SU-DHL-6 (cell line): ENCODE data around the gene PPFIBP2.

Experiments
- H2AFZ ChIP-seq: fragments of 200-600 bp; sonication (generic); 2 replicates; pipeline ENCODE4 v1.6.1; 2014; ENCODE audit warnings: low read depth, mild to moderate bottlenecking, moderate library complexity, mixed read lengths, antibody characterized with exemption, low read length; ENCODE audit not compliant: severe bottlenecking
- H3F3A ChIP-seq: fragments of 200-600 bp; shearing (Covaris generic); 2 replicates; pipeline ENCODE4 v1.6.0; 2016; ENCODE audit warnings: antibody characterized with exemption, mild to moderate bottlenecking; ENCODE audit not compliant: insufficient read depth
- H3K27ac ChIP-seq: fragments of 200-600 bp; sonication (generic); 2 replicates; pipeline ENCODE4 v1.5.1; 2016; ENCODE audit warnings: low read depth, mild to moderate bottlenecking, low read length, moderate library complexity, mixed read lengths
- H3K27me3 ChIP-seq: fragments of 200-600 bp; sonication (generic), shearing (Covaris generic); 2 replicates; pipeline ENCODE4 v1.6.0; 2014; ENCODE audit warnings: mild to moderate bottlenecking, low read length
- H3K36me3 ChIP-seq: fragments of 200-600 bp; sonication (generic); 2 replicates; pipeline ENCODE4 v1.6.1; 2014; ENCODE audit warnings: mild to moderate bottlenecking, low read length, mixed read lengths
- H3K4me2 ChIP-seq: fragments of 300-600, 200-600 bp; shearing (Covaris generic), sonication (generic); 2 replicates; pipeline ENCODE4 v1.6.0; 2014; ENCODE audit warnings: low read length, low read depth, mild to moderate bottlenecking; ENCODE audit not compliant: poor library complexity, severe bottlenecking
- H3K4me3 ChIP-seq: fragments of 200-600 bp; sonication (generic); 2 replicates; pipeline ENCODE4 v1.5.1; 2014; ENCODE audit warnings: antibody characterized with exemption, low read length, mild to moderate bottlenecking, mixed read lengths; ENCODE audit not compliant: insufficient read depth, poor library complexity, severe bottlenecking
- H3K79me2 ChIP-seq: fragments of 200-600 bp; sonication (generic); 2 replicates; pipeline ENCODE4 v1.6.1; 2014; ENCODE audit warnings: mild to moderate bottlenecking, low read length, moderate library complexity; ENCODE audit not compliant: insufficient read depth
- H3K9ac ChIP-seq: fragments of 200-600 bp; sonication (generic); 2 replicates; pipeline ENCODE4 v1.7.0; 2014; ENCODE audit warnings: mild to moderate bottlenecking, low read length
- H3K9me2 ChIP-seq: fragments of 200-600 bp; sonication (generic); replicated peaks from 2 replicates; pipeline ENCODE4 v1.6.1; 2014; ENCODE audit warnings: low read length; ENCODE audit not compliant: insufficient read depth
- H3K9me3 ChIP-seq: fragments of 200-600 bp; sonication (generic); 2 replicates; pipeline ENCODE4 v1.6.1; 2014; ENCODE audit warnings: low read length, mixed read lengths; ENCODE audit not compliant: insufficient read depth
- H4K20me1 ChIP-seq: fragments of 200-600 bp; sonication (generic); 2 replicates; pipeline ENCODE4 v1.6.1; 2014; ENCODE audit warnings: low read depth, mild to moderate bottlenecking, antibody characterized with exemption, low read length, moderate library complexity, mixed read lengths
- CTCF ChIP-seq: fragments of 200-600 bp; sonication (generic); IDR thresholded peaks from one replicate; pipeline ENCODE4 v1.5.1; 2017; ENCODE audit warnings: antibody characterized with exemption, mild to moderate bottlenecking, low read length, moderate library complexity; ENCODE audit not compliant: insufficient read depth, poor library complexity, severe bottlenecking
- EZH2phosphoT487 ChIP-seq: fragments of 200-600 bp; sonication (generic), shearing (Covaris generic); conservative IDR thresholded peaks from 2 replicates; pipeline ENCODE4 v1.6.1; 2018; ENCODE audit warnings: mild to moderate bottlenecking, antibody characterized with exemption, low read length, moderate library complexity, mixed read lengths

The PPFIBP2 gene

GRCh38 chr11:7640816-7641215, 127.0 kb downstream of the PPFIBP2 start:
- no peaks in the 10 kb centered on the region for H3F3A ChIP-seq
- no peak overlapping the region for H2AFZ ChIP-seq
- H3K27ac ChIP-seq, result no peak overlapping the region
- TF ChIP-seq EZH2phosphoT487 (no peak), CTCF (no peak)
- no peaks in the 10 kb centered on the region for H3K36me3 ChIP-seq
- no peaks in the 10 kb centered on the region for H3K79me2 ChIP-seq
- no peak overlapping the region for H3K4me3 ChIP-seq
- H3K27me3 ChIP-seq, result no peaks in the 10 kb centered on the region
- H3K9ac ChIP-seq, result no peak overlapping the region
- H4K20me1 ChIP-seq, result no peaks in the 10 kb centered on the region
- no peaks in the 10 kb centered on the region for H3K9me2 ChIP-seq
- H3K4me2 ChIP-seq, result no peak overlapping the region
- no peaks in the 10 kb centered on the region for H3K9me3 ChIP-seq

DNA sequence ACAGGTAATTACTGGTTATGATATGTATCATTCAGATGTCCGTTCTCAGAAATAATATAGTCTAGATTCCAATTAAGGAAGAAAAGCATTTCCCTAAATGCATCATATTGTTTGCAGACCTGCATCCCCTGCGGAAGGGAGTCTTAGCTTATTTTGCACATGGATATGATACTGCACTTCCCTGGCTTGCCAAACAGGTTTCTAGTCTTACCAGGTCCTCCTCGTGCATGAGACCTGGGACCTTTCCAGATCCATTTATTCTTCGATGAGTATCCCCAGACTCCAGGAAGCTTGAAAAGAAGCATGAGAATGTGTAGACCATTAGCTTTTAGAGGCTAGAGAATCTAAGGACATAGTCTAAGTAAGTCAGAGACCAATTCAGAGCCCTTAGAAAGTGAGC, 128.9 kb downstream of the PPFIBP2 start:
- H3K27ac ChIP-seq, result no peak overlapping the region
- no peaks in the 10 kb centered on the region for H3K9me2 ChIP-seq
- no peak overlapping the region for H3K9ac ChIP-seq
- H3K27me3 ChIP-seq, result no peaks in the 10 kb centered on the region
- H3K4me2 ChIP-seq, result no peak overlapping the region
- H3K36me3 ChIP-seq, result no peaks in the 10 kb centered on the region
- H3K4me3 ChIP-seq, result no peak overlapping the region
- no peaks in the 10 kb centered on the region; the same call in 1 of the 2 replicates for H4K20me1 ChIP-seq
- no peaks in the 10 kb centered on the region for H3K79me2 ChIP-seq
- TF ChIP-seq CTCF (no peak), EZH2phosphoT487 (no peak)
- no peaks in the 10 kb centered on the region for H3K9me3 ChIP-seq
- H2AFZ ChIP-seq, result no peak overlapping the region
- no peaks in the 10 kb centered on the region for H3F3A ChIP-seq

DNA sequence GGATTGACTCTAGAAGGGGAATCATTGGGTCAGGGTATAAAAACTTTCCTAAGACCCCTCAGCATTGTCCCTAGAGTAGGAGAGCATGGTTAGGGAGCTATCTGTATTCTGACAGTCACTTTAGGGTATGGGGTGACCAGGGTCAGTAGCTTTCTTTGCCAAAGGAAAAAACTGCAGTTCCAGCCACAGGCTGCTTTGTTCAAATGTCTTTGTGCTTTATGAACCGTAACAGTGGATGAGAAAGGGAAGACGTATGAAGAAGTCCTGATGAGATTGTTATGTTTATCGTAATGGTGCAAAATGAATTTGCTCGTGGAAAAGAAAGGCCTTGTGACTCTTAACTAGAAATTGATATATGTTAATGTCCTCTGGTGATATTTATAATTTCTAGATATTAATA, 129.5 kb downstream of the PPFIBP2 start:
- Histone ChIP-seq H3K4me2 (no peak overlapping the region), H3K9me2 (no peaks in the 10 kb centered on the region), H3K36me3 (no peaks in the 10 kb centered on the region)

More for the DNA sequence above, 129.5 kb downstream of the PPFIBP2 start:
- Histone ChIP-seq H3K79me2 (no peaks in the 10 kb centered on the region), H3K9ac (no peak overlapping the region), H4K20me1 (no peaks in the 10 kb centered on the region; the same call in 1 of the 2 replicates), H3K27ac (no peak overlapping the region), H2AFZ (no peak overlapping the region), H3K9me3 (no peaks in the 10 kb centered on the region), H3K27me3 (no peaks in the 10 kb centered on the region), H3K4me3 (no peak overlapping the region), H3F3A (no peaks in the 10 kb centered on the region)
- no peak for TF ChIP-seq CTCF
